GM19023 (cell line): ENCODE measurements around the gene NADSYN1.

Experiments
- ATAC-seq: cut with Tn5 transposase; IDR thresholded peaks from one replicate; pipeline ENCODE4 v1.9.1; 2021; ENCODE audit warnings: mild to moderate bottlenecking, moderate library complexity; ENCODE audit not compliant: unreplicated experiment

NADSYN1 gene

GRCh38 chr11:71489311-71490043, 36.5 kb downstream of the NADSYN1 start:
- ATAC-seq, result no peak

DNA sequence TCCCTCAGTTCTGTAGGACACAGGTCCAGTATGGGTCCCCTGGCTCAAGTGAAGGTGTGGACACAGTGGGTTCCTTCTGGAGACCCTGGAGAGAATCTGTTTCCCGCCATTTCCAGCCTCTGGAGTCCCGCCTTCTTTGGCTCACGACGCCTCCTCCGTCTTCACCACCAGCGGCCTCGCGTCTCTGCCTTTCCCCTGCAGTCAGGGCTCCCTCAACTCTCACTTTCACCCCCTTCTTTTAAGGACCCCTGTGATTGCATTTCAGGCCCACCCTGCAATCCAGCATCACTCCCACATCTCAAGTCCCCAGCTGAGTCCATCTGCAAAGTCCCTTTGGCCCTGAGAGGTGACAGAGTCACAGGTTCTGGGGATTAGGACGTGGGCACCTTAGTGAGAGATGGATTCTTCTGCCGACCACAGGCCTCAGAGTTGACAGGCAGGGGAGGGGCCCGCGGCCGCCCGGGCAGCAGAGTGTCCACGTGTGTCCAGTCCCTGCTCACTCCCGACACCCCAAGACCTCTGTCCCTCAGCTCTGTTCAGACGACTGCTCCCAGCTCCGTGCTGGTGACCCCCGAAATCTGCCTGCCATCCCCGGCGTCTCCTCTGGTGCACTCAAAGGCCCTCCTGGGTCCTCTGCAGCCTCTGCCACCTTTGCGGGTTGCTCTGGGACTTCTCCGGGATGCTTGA, 37.2 kb downstream of the NADSYN1 start:
- ATAC-seq, result no peak

- ATAC-seq, result no peak
Observed at GRCh38 chr11:71490731-71491390, 37.9 kb downstream of the NADSYN1 start.

- ATAC-seq, result no peak
Observed at GRCh38 chr11:71491531-71491930, 38.5 kb downstream of the NADSYN1 start.

DNA sequence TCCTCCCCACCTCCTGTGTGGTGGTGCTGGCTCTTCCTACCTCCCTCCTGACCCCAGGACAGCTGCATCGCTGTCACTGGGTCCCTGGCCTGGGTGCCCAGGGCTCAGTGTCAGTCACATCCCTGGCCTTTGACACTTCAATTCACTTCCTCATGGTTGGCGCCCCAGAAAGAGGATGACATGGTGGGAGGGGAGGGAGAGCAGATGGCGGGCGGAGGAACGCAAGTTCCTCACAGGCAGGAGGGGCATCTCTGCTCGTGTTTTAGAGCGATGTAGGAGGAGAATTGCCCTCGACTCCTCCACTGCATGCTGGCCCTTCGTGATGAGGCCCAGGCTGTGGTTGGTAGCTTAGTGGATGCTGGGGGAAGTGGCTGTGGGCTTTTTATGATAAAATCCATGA, 38.9 kb downstream of the NADSYN1 start:
- ATAC-seq, result no peak

GRCh38 chr11:71495286-71496230, 42.6 kb downstream of the NADSYN1 start:
- ATAC-seq, result no peak

DNA sequence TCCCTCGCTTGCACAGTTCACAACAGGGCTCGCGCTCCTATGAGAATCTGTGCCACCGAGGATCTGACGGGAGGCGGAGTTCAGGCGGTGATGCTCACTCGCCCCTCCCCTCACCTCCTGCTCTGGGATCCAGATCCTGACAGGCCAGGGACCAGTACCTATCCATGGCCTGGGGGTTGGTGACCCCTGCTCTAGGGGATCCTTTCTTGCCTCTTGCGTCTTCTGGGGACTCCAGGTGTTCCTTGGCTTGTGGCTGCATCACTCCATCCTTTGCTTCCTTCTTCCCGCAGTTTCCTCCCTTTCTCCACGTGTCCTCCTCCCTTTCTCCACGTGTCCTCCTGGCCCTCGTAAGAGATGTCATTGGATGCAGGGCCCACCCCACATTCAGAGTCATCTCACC, 43.4 kb downstream of the NADSYN1 start:
- ATAC-seq, result no peak

GRCh38 chr11:71498091-71498490, 45.1 kb downstream of the NADSYN1 start:
- ATAC-seq, result no peak

GRCh38 chr11:71499125-71499524, 46.1 kb downstream of the NADSYN1 start:
- no peak for ATAC-seq

GRCh38 chr11:71499546-71499945, 46.5 kb downstream of the NADSYN1 start:
- ATAC-seq, result no peak

DNA sequence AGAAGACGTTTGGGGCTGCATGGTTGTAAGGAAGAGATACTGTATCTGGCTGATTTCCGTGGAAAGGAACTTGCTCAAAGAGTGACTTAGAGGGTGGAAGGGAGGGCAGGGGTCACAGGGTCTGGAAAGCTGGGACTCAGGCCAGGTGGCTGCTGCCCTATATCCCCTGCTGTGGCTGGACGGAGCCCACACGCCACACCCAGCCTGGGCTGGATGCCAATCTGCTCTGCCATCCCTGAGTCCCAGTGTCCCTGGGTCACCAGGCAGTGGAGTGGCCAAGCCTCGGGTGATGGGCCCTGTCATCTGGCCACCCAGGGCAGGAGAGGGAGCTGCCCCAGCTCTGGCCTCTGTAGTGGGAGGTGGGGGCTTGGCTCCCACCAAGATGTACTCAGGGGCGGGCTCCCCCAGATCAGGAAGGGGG, 47.6 kb downstream of the NADSYN1 start:
- no peak for ATAC-seq

GRCh38 chr11:71501071-71501985, 48.3 kb downstream of the NADSYN1 start:
- no peak for ATAC-seq

GRCh38 chr11:71502026-71502425, 49.0 kb downstream of the NADSYN1 start:
- ATAC-seq, result no peak

GRCh38 chr11:71502871-71503435, 50.0 kb downstream of the NADSYN1 start:
- no peak for ATAC-seq

DNA sequence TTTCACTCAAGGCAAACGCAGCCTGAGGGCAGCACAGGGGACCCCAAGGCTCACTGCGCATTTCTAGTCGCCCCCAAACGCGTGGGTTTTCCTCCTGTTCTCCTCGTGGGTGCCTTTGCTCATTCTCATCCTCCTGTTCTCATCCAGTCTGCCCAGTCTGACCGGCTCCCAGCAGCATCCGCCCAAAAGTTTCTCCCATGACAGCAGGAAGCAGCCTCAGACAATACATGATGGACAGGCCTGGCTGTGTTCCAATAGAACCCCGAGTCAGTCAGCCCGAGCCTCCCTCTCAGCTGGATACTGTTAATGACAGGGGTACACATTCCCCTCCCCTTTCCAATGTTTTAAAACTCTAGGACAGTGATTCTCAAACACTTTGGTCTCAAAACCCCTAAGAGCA, 51.5 kb downstream of the NADSYN1 start:
- ATAC-seq, result no peak

DNA sequence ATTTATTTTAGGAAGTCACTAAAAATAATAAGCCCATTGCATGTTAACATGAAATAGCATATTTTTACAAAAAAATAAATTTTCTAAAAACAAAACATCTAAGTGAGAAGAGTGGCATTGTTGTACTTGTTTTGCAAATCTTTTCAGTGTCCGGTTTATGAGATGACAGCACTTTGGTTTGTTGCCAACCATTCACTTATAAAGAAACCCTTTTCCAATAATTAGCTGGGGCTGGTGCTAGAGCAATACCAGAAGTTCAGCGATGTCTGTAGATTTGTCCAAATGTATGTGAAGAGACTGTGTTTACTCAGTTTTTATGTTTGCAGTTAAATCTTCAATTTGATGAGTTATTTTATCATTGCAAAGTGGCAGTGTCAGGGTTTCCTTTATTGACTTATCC, 52.0 kb downstream of the NADSYN1 start:
- no peak for ATAC-seq

DNA sequence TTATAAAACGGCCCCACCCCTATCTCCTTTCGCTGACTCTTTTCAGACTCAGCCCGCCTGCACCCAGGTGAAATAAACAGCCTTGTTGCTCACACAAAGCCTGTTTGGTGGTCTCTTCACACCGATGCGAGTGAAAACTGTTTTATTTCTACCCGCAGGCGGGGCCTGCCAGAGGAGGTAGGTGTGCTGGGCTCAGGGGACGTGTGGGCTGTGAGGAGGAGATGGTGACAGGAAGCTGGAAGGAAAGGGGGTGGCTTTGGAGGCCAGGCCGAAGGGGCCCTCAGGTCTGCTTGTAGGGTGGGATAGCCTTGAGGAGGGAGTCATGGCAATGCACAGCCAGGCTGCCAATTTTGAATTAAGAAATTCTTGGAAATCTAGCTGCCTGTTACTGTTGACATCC, 52.8 kb downstream of the NADSYN1 start:
- ATAC-seq, result no peak

DNA sequence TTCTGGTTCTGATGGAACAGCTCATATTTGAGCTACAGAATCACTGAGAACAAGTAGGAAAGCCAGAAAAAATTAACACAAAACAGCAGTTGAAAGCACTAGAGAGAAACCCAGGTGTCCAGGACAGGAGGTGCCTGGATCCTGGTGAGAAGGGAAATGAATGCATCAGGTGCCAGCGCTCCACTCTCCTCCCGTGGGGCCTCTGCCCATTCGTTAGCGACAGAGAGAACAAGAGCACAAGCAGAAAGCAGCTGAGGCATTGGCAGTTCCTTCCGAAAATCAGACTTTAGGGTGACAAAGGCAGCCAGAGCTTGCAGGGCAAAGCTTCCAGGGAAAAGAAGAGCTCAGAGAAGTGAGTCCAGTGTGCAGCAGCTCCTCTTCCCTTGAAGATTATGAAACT, 54.1 kb downstream of the NADSYN1 start:
- no peak for ATAC-seq
